ENCODE results near the gene SOWAHC. TPM values are rescaled to one million over a fixed set of nuclear protein-coding genes. Genes with fewer than 3 reads are reported as not detected.

The SOWAHC gene
- total and polyA plus RNA-seq, 2 of the 13 experiments (the other 11 are each of a cell fraction or from before 2014, with no cell fraction given) = 21.2 to 22.5 TPM

- peak; percentile 72 for TF ChIP-seq DRAP1 (CRISPR knock-in tag; IDR thresholded peaks at IDR 0.05)
- TF ChIP-seq ZFX (CRISPR knock-in tag; IDR thresholded peaks at IDR 0.05; ENCODE audit: low read depth) = peak; percentile 81
- TF ChIP-seq, protein P1, sequence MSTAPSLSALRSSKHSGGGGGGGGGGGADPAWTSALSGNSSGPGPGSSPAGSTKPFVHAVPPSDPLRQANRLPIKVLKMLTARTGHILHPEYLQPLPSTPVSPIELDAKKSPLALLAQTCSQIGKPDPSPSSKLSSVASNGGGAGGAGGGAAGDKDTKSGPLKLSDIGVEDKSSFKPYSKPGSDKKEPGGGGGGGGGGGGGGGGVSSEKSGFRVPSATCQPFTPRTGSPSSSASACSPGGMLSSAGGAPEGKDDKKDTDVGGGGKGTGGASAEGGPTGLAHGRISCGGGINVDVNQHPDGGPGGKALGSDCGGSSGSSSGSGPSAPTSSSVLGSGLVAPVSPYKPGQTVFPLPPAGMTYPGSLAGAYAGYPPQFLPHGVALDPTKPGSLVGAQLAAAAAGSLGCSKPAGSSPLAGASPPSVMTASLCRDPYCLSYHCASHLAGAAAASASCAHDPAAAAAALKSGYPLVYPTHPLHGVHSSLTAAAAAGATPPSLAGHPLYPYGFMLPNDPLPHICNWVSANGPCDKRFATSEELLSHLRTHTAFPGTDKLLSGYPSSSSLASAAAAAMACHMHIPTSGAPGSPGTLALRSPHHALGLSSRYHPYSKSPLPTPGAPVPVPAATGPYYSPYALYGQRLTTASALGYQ (CRISPR knock-in tag; IDR thresholded peaks at IDR 0.05) = no peak
- TF ChIP-seq, protein P2, sequence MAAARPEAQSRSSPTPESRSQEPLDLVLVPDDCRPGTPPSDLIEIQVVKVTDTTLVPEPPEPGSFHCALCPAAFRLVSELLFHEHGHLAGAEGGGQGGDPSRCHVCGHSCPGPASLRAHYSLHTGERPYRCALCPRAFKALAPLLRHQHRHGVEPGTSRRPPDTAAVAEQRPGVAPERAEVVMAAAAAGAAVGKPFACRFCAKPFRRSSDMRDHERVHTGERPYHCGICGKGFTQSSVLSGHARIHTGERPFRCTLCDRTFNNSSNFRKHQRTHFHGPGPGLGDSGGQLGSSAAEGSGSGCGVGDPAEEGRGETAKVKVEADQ (CRISPR knock-in tag; IDR thresholded peaks at IDR 0.05; ENCODE audit: borderline replicate concordance) = no peak
- TF ChIP-seq IKZF4 (CRISPR knock-in tag; IDR thresholded peaks at IDR 0.05; ENCODE audit: borderline replicate concordance, low read depth, not compliant biosample characterization) = no peak
- no peak for TF ChIP-seq TBL1XR1 (IDR thresholded peaks at IDR 0.05; ENCODE audit: borderline replicate concordance, low read length, partially characterized antibody)
- no peak for TF ChIP-seq ZNF83 (CRISPR knock-in tag; IDR thresholded peaks at IDR 0.05; ENCODE audit: borderline replicate concordance)
- no peak for TF ChIP-seq BCL3 (CRISPR knock-in tag; IDR thresholded peaks at IDR 0.05)
- TF ChIP-seq MXI1 (IDR thresholded peaks at IDR 0.05; ENCODE audit: borderline replicate concordance, low read depth, low read length) = no peak; the same call in 2 of the 3 replicates
- TF ChIP-seq JUN (CRISPR knock-in tag; IDR thresholded peaks at IDR 0.05) = no peak
- TF ChIP-seq ZNF256 (CRISPR knock-in tag; conservative IDR thresholded peaks at IDR 0.05) = no peak
- no peak for TF ChIP-seq ZIK1 (CRISPR knock-in tag; IDR thresholded peaks at IDR 0.05; ENCODE audit: borderline replicate concordance, low read depth)
- TF ChIP-seq ZFP82 (CRISPR knock-in tag; IDR thresholded peaks at IDR 0.05; ENCODE audit: borderline replicate concordance) = no peak
- no peak for TF ChIP-seq NCOA5 (CRISPR knock-in tag; IDR thresholded peaks at IDR 0.05)
- no peak for TF ChIP-seq CERS6 (CRISPR knock-in tag; IDR thresholded peaks at IDR 0.05)
- peak; percentile 43; the same call in 1 of the 2 replicates for TF ChIP-seq ZNF768 (CRISPR knock-in tag; IDR thresholded peaks at IDR 0.05)
- TF ChIP-seq ZFAT (CRISPR knock-in tag; conservative IDR thresholded peaks at IDR 0.05) = no peak
- no peak for TF ChIP-seq ZNF496 (CRISPR knock-in tag; IDR thresholded peaks at IDR 0.05; ENCODE audit: insufficient replicate concordance)
These were observed 16.6 kb downstream of the SOWAHC start (continued) for GRCh38 chr2:109630441-109631430.
